Kidney glomerular epithelial cell (primary cell): Measurements from ENCODE around the gene METAP1D.
"Not testable (repeated sequence)": the region's sequence is repeated elsewhere in the genome, so short reads cannot be mapped to it uniquely, and the experiment has no call there.

ENCODE experiments used
- DNase-seq: peaks from one replicate; lab custom pipeline; 2025; lab: John Stamatoyannopoulos, UW

METAP1D gene

GRCh38 chr2:172102391-172103359, 102.9 kb downstream of the METAP1D start, which contains the start of gene DLX2:
DLX2 (minus strand) TSS chr2:172102900; CDS start chr2:172102538, 362 bp downstream.
- DNase-seq = peak; percentile 86

GRCh38 chr2:172103471-172104272, 103.9 kb downstream of the METAP1D start:
- DNase-seq = peak; percentile 81

GRCh38 chr2:172105471-172106107, 105.8 kb downstream of the METAP1D start:
- no peak for DNase-seq

- DNase-seq = peak; percentile 45
These were observed 106.6 kb downstream of the METAP1D start for GRCh38 chr2:172106108-172106961.

GRCh38 chr2:172107690-172108586, 108.2 kb downstream of the METAP1D start:
- no peak for DNase-seq

- DNase-seq = no peak
These were observed 108.8 kb downstream of the METAP1D start for GRCh38 chr2:172108587-172108930.

GRCh38 chr2:172109256-172109987, 109.7 kb downstream of the METAP1D start:
- no peak for DNase-seq

GRCh38 chr2:172109988-172110811, 110.4 kb downstream of the METAP1D start:
- DNase-seq = no peak

- no peak for DNase-seq
These were observed 113.9 kb downstream of the METAP1D start for GRCh38 chr2:172113617-172114016.

- DNase-seq = not testable (repeated sequence)
These were observed 114.4 kb downstream of the METAP1D start for GRCh38 chr2:172114176-172114575.

- no peak for DNase-seq
These were observed 114.8 kb downstream of the METAP1D start for GRCh38 chr2:172114579-172114978.

GRCh38 chr2:172116107-172116506, 116.4 kb downstream of the METAP1D start:
- DNase-seq = no peak

GRCh38 chr2:172119089-172119488, 119.3 kb downstream of the METAP1D start:
- DNase-seq = peak; percentile 47

- no peak for DNase-seq
These were observed 120.4 kb downstream of the METAP1D start for GRCh38 chr2:172120118-172120517.

GRCh38 chr2:172128484-172128883, 128.7 kb downstream of the METAP1D start:
- DNase-seq = no peak

- DNase-seq = no peak
These were observed 129.7 kb downstream of the METAP1D start for GRCh38 chr2:172129404-172129803.
